Muscle of leg (tissue), 11 donors: ENCODE measurements around the gene NRCAM. TPM values are rescaled to one million over a fixed set of nuclear protein-coding genes. Genes with fewer than 3 reads are reported as not detected.

Source experiments
- DNase-seq: peaks from one replicate; pipeline ENCODE4 v3.0.0; 2013
- H3K27ac ChIP-seq: one replicate; pipeline ENCODE4 v1.5.1; 2013; ENCODE audit warnings: mild to moderate bottlenecking, low read length, control low read depth
- H3K27me3 ChIP-seq: one replicate; pipeline ENCODE4 v1.6.1; 2013; ENCODE audit warnings: low read length; ENCODE audit not compliant: control insufficient read depth, insufficient read depth
- H3K36me3 ChIP-seq: one replicate; pipeline ENCODE4 v1.6.1; 2013; ENCODE audit warnings: low read length; ENCODE audit not compliant: control insufficient read depth, insufficient read depth
- H3K4me1 ChIP-seq: one replicate; pipeline ENCODE4 v1.6.1; 2013; ENCODE audit warnings: low read length; ENCODE audit not compliant: control insufficient read depth, insufficient read depth
- H3K4me3 ChIP-seq: one replicate; pipeline ENCODE4 v1.5.1; 2013; ENCODE audit warnings: low read length, control low read depth
- H3K9me3 ChIP-seq: replicated peaks from 2 replicates; pipeline ENCODE4 v1.6.1; 2013; ENCODE audit warnings: low read depth, low read length; ENCODE audit not compliant: control insufficient read depth
- WGBS: methylation state at CpG from one replicate; pipeline ENCODE4 v1.1.5; 2013; ENCODE audit warnings: missing lambda C conversion rate; ENCODE audit not compliant: insufficient coverage; 5-methylcytosine and 5-hydroxymethylcytosine counted together
- polyA plus RNA-seq, 8 donors: library from polyadenylated mRNA; unstranded; fragments of 120-200 nt; gene quantifications; one replicate each; pipeline versions ENCODE4 v1.2.1 to v1.2.3, GENCODE V29; 2013; ENCODE audit warnings: inconsistent platforms in 1 of 8, low replicate concordance in 1 of 8; ENCODE audit not compliant: insufficient read length in 8 of 8, insufficient read depth in 1 of 8
- total RNA-seq: library from RNA; stranded (reverse); fragments of 120-200 nt; gene quantifications from one replicate; pipeline ENCODE4 v1.2.4, GENCODE V29; 2013

The NRCAM gene
- total and polyA plus RNA-seq, 9 donors: 17.5 to 35.6 (median 23.3) TPM

DNA sequence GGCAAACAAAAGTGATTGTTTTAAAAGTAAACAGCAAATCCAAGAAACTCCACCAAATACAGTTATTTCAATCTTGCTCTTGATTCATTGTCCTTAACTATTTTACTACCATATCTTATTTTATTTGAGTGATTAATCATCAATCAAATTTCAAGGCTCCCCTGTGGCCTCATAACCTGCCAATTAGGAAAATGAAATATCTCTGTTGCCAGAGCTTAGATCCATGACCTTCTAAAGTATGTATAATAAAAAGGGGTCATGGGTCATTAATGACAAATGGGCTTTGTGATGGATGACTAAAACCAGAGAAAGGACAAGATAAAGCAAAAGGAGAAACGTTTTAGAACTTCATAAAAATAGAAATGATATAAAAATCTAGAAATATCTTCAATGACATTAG lies 28.5 kb downstream of the NRCAM start:
- Histone ChIP-seq H3K36me3 (no peaks in the 10 kb centered on the region), H3K4me3 (no peak overlapping the region), H3K27ac (no peak overlapping the region), H3K9me3 (no peaks in the 10 kb centered on the region), H3K4me1 (no peaks in the 10 kb centered on the region), H3K27me3 (no peaks in the 10 kb centered on the region)
- no CpG with 5 or more reads among the region's 1 CpG for WGBS
- no peak for DNase-seq

DNA sequence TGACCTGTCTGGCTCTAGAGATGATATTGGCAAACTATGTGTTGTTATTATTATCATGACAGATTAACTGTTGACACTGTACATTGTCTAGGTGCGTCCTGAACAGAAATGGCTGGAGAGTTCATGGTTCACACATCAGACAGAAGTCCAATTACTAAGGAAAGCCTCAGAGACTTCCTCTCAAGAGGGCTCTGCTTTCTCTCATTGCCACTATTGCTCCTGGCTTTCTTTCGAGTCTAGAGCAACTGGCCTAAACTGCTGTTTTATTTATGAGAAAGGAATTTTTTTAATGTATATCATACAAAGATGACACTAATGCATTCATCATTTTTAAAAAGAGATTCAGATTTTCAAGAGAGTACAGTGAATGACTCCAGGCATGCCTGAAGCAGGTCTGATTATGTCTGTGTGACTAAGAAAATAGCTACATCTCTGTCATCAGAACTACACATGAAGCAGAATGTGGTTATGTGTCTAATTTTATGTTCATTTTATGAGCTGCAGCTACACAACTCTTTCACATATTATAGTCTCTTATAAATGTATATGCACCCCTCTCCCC lies 30.4 kb downstream of the NRCAM start:
- no peak overlapping the region for H3K27ac ChIP-seq
- no peaks in the 10 kb centered on the region for H3K36me3 ChIP-seq
- DNase-seq: no peak
- H3K4me3 ChIP-seq: no peak overlapping the region
- no peaks in the 10 kb centered on the region for H3K9me3 ChIP-seq
- no CpG with 5 or more reads among the region's 2 CpGs for WGBS
- no peaks in the 10 kb centered on the region for H3K4me1 ChIP-seq
- no peaks in the 10 kb centered on the region for H3K27me3 ChIP-seq

DNA sequence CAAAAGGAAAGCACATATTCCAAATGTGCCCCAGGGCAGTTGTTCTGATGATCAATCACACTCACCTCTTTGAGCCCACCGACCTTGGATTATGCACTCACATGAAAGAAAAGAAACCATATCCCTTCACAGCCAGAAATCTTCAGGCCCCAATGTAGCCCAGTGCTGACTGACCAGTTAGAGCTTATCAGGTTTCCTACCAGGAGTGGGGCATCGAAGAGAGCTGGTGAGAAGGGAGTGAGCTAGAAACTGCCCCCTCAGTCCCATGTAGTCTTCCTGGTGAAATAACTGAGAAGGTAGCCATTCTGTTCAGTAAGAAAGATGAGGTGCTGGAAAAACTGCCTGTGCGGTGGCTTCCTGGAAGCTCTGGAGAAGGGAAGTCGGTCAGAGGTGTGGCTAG lies 32.2 kb downstream of the NRCAM start:
- Histone ChIP-seq H3K4me3 (no peak overlapping the region), H3K27me3 (no peaks in the 10 kb centered on the region), H3K36me3 (no peaks in the 10 kb centered on the region), H3K4me1 (no peaks in the 10 kb centered on the region), H3K27ac (no peak overlapping the region), H3K9me3 (no peaks in the 10 kb centered on the region)
- no peak for DNase-seq
- WGBS: 88% methylated on average over 1 of the region's 4 CpGs

- no peaks in the 10 kb centered on the region for H3K9me3 ChIP-seq
- no peak for DNase-seq
- H3K36me3 ChIP-seq: no peaks in the 10 kb centered on the region
- WGBS: 57% methylated on average over 1 of the region's 5 CpGs
- no peak overlapping the region for H3K4me3 ChIP-seq
- no peak overlapping the region for H3K27ac ChIP-seq
- no peaks in the 10 kb centered on the region for H3K4me1 ChIP-seq
- H3K27me3 ChIP-seq: no peaks in the 10 kb centered on the region
Measured at GRCh38 chr7:108423089-108423989, 32.9 kb downstream of the NRCAM start.

GRCh38 chr7:108421720-108422331 lies 34.4 kb downstream of the NRCAM start:
- DNase-seq: no peak
- Histone ChIP-seq H3K4me3 (no peak overlapping the region), H3K36me3 (no peaks in the 10 kb centered on the region), H3K27ac (no peak overlapping the region), H3K9me3 (no peaks in the 10 kb centered on the region), H3K27me3 (no peaks in the 10 kb centered on the region), H3K4me1 (no peaks in the 10 kb centered on the region)
- WGBS: 0% methylated on average over 1 of the region's 3 CpGs

DNA sequence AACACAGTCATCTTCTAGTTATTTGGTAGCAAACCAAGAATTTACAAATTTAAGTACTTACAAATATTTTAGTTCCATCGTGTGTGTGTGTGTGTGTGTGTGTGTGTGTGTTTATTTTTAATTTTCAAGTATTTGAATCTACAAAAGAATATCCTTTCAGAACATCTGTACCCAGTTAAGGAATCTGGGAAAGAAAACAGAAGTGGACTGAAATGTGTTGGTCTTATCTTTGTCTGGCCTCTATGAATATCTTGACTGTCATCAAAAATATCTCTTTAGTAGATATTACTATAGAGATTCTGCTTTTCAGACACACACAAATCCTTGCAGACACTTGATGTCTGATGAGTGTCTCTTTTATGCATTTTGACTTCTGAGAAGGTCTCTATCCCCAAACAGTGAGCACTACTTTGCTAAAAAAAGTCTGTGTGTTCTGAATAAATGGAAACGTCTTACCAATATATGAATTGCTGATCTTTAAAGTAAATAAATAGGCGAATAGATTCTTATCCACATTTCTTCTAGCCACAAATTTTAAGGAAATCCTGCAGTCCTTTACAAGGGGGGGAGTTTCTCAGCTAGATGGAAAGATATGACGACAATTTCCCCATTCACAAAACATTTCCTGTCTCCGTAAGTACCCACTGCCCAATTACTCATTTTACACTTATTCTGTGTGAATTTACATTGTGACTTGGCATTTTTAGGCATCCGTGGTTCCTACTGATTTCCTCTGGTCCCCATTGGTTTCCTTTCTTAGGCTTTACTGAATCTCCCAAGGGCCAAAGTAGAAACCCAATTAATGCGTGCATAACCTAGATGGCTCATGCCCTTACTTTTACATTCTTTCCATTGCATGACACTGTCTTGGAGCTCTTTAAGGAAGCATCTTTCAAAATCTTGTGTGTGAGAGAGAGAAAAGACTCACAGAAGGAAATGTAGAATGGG lies 36.0 kb downstream of the NRCAM start:
- Histone ChIP-seq H3K36me3 (no peaks in the 10 kb centered on the region), H3K27me3 (no peaks in the 10 kb centered on the region), H3K9me3 (no peaks in the 10 kb centered on the region), H3K4me3 (no peak overlapping the region), H3K27ac (no peak overlapping the region), H3K4me1 (peaks cover 8% of the 10 kb centered on the region)
- WGBS: 50% methylated on average over 1 of the region's 7 CpGs
- DNase-seq: no peak

- no peak for DNase-seq
- no peaks in the 10 kb centered on the region for H3K36me3 ChIP-seq
Measured at GRCh38 chr7:108418946-108419345, 37.3 kb downstream of the NRCAM start.

DNA sequence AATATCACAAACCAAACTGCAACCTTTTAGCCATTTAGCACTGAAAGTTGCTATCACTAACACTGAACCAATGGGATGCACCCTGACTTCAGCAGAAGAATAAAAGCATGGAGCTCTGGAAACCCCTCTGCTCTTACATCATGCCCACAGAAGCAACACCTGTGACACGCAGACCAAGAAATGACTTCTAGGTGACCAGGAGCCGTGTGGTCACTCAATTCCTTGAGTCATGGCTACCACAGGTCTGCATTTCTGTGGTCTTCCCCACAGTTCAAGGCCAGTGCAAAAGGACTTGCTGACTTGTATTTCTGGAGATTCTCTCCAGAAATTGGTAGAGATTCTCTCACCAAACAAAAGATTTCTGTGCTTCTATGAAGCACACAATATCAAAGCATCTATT lies 38.3 kb downstream of the NRCAM start:
- WGBS: 83% methylated on average over 2 of the region's 2 CpGs

More at GRCh38 chr7:108418946-108419345, 37.3 kb downstream of the NRCAM start:
- Histone ChIP-seq H3K27ac (no peak overlapping the region), H3K27me3 (no peaks in the 10 kb centered on the region), H3K4me1 (peaks cover 20% of the 10 kb centered on the region), H3K9me3 (no peaks in the 10 kb centered on the region), H3K4me3 (no peak overlapping the region)
- 74% methylated on average over 3 of the region's 7 CpGs for WGBS

DNA sequence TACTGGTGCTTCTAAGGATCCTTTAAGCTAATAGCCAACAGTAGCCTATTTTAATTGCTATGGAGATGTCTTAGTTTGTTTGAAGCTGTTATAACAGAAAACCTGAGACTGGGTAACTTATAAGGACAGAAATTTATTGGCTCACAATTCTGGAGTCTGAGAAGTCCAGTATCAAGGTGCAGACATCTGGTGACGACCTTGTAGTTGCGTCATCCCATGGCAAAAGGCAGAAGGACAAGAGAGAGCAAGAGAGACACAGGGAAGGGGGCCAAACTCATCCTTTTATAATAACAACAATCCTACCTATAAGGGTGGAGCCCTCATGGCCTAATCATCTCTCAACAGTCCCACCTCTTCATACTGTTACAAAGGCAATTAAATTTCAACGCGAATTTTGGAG lies 39.1 kb downstream of the NRCAM start:
- H3K27ac ChIP-seq: no peak overlapping the region
- no peak for DNase-seq
- H3K36me3 ChIP-seq: no peaks in the 10 kb centered on the region
- H3K9me3 ChIP-seq: no peaks in the 10 kb centered on the region
- no CpG with 5 or more reads among the region's 4 CpGs for WGBS
- peaks cover 24% of the 10 kb centered on the region for H3K4me1 ChIP-seq
- no peaks in the 10 kb centered on the region for H3K27me3 ChIP-seq
- H3K4me3 ChIP-seq: no peak overlapping the region

More for the DNA sequence above, 38.3 kb downstream of the NRCAM start:
- no peaks in the 10 kb centered on the region for H3K9me3 ChIP-seq
- H3K27me3 ChIP-seq: no peaks in the 10 kb centered on the region
- H3K27ac ChIP-seq: no peak overlapping the region
- DNase-seq: no peak
- H3K4me1 ChIP-seq: peaks cover 24% of the 10 kb centered on the region
- H3K36me3 ChIP-seq: no peaks in the 10 kb centered on the region
- no peak overlapping the region for H3K4me3 ChIP-seq
